Measurements from ENCODE around the gene OR2T11. TPM values are rescaled to one million over a fixed set of nuclear protein-coding genes. Genes with fewer than 3 reads are reported as not detected.

The OR2T11 gene
- total RNA-seq, 1 donor from 2014 or later: not detected

- H3K9me3 ChIP-seq (ENCODE audit: insufficient read depth, low read depth, low read length): peaks cover 7% of the 10 kb centered on the region
- TF ChIP-seq EZH2 (IDR thresholded peaks at IDR 0.05; ENCODE audit: insufficient read depth, low read length): no peak
- TF ChIP-seq, protein P1, sequence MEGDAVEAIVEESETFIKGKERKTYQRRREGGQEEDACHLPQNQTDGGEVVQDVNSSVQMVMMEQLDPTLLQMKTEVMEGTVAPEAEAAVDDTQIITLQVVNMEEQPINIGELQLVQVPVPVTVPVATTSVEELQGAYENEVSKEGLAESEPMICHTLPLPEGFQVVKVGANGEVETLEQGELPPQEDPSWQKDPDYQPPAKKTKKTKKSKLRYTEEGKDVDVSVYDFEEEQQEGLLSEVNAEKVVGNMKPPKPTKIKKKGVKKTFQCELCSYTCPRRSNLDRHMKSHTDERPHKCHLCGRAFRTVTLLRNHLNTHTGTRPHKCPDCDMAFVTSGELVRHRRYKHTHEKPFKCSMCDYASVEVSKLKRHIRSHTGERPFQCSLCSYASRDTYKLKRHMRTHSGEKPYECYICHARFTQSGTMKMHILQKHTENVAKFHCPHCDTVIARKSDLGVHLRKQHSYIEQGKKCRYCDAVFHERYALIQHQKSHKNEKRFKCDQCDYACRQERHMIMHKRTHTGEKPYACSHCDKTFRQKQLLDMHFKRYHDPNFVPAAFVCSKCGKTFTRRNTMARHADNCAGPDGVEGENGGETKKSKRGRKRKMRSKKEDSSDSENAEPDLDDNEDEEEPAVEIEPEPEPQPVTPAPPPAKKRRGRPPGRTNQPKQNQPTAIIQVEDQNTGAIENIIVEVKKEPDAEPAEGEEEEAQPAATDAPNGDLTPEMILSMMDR (IDR thresholded peaks at IDR 0.05; ENCODE audit: insufficient read depth, low read depth, low read length): no peak
Observed at GRCh38 chr1:248625166-248625565, 9.7 kb downstream of the OR2T11 start.

DNA sequence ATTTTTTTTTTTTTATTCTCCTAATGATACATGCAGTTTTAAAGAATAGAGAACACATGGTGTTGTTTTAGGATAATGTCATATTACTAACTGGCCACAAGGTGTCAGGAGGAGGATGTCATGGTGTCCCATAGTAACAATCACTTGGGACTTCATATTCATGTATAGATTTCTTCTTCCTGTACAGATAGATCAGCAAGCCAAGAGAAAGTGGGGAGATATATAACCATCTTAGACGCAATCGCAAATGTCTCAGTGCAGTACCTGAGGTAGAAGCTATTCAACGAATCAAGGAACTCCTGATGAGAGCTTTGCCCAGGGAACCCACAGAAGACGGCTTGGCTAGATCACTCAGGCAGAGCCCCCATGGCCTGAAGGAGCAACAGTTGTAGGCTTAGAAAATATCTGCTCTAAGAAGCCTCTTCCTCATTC, 12.3 kb downstream of the OR2T11 start:
- Histone ChIP-seq H3K79me2 (ENCODE audit: insufficient read depth, low read length) (no peaks in the 10 kb centered on the region), H3K27me3 (ENCODE audit: insufficient read depth, low read length) (no peaks in the 10 kb centered on the region), H3K4me3 (ENCODE audit: insufficient read depth, low read depth, low read length) (no peak overlapping the region), H3K4me2 (ENCODE audit: low read length) (no peak overlapping the region), H2AFZ (ENCODE audit: low read depth, low read length) (no peak overlapping the region), H3K9ac (ENCODE audit: low read length) (no peak overlapping the region), H4K20me1 (ENCODE audit: insufficient read depth, low read length) (no peaks in the 10 kb centered on the region), H3K36me3 (ENCODE audit: insufficient read depth, low read length) (no peaks in the 10 kb centered on the region), H3K4me1 (ENCODE audit: insufficient read depth, low read length) (no peaks in the 10 kb centered on the region), H3K27ac (ENCODE audit: low read depth, low read length) (no peak overlapping the region), H3K9me3 (ENCODE audit: insufficient read depth, low read depth, low read length) (peaks cover 7% of the 10 kb centered on the region)
- no peaks in the 10 kb centered on the region for H3K4me1 Mint-ChIP-seq (ENCODE audit: low read depth, unreplicated experiment)
- DNase-seq (ENCODE audit: low read depth): peak; percentile 0
- peaks cover 4% of the 10 kb centered on the region for H3K9me3 Mint-ChIP-seq (ENCODE audit: unreplicated experiment)
- H3K27ac Mint-ChIP-seq (ENCODE audit: unreplicated experiment): no peak overlapping the region
- no peaks in the 10 kb centered on the region for H3K36me3 Mint-ChIP-seq (ENCODE audit: low read depth, unreplicated experiment)
- H3K27me3 Mint-ChIP-seq (ENCODE audit: low read depth, unreplicated experiment): no peaks in the 10 kb centered on the region
- no peak for TF ChIP-seq EZH2 (IDR thresholded peaks at IDR 0.05; ENCODE audit: insufficient read depth, low read length)
- TF ChIP-seq, protein P1 (IDR thresholded peaks at IDR 0.05; ENCODE audit: insufficient read depth, low read depth, low read length): no peak
- FAIRE-seq: peak; percentile 34
- H3K4me3 Mint-ChIP-seq (ENCODE audit: unreplicated experiment): no peak overlapping the region

More at GRCh38 chr1:248625166-248625565, 9.7 kb downstream of the OR2T11 start:
- Mint-ChIP-seq H3K4me3 (ENCODE audit: unreplicated experiment) (no peak overlapping the region), H3K9me3 (ENCODE audit: unreplicated experiment) (peaks cover 6% of the 10 kb centered on the region), H3K27me3 (ENCODE audit: low read depth, unreplicated experiment) (no peaks in the 10 kb centered on the region), H3K4me1 (ENCODE audit: low read depth, unreplicated experiment) (no peaks in the 10 kb centered on the region), H3K36me3 (ENCODE audit: low read depth, unreplicated experiment) (no peaks in the 10 kb centered on the region), H3K27ac (ENCODE audit: unreplicated experiment) (no peak overlapping the region)
- Histone ChIP-seq H3K36me3 (ENCODE audit: insufficient read depth, low read length) (no peaks in the 10 kb centered on the region), H2AFZ (ENCODE audit: low read depth, low read length) (no peak overlapping the region), H3K4me2 (ENCODE audit: low read length) (no peak overlapping the region), H3K27ac (ENCODE audit: low read depth, low read length) (no peak overlapping the region), H3K79me2 (ENCODE audit: insufficient read depth, low read length) (no peaks in the 10 kb centered on the region), H3K4me3 (ENCODE audit: insufficient read depth, low read depth, low read length) (no peak overlapping the region), H4K20me1 (ENCODE audit: insufficient read depth, low read length) (no peaks in the 10 kb centered on the region), H3K4me1 (ENCODE audit: insufficient read depth, low read length) (no peaks in the 10 kb centered on the region), H3K27me3 (ENCODE audit: insufficient read depth, low read length) (no peaks in the 10 kb centered on the region), H3K9ac (ENCODE audit: low read length) (no peak overlapping the region)
- no peak for FAIRE-seq
- DNase-seq (ENCODE audit: low read depth): no peak

GRCh38 chr1:248621770-248622169, 13.1 kb downstream of the OR2T11 start:
- no peaks in the 10 kb centered on the region for H3K79me2 ChIP-seq (ENCODE audit: insufficient read depth, low read length)
- H3K9me3 Mint-ChIP-seq (ENCODE audit: unreplicated experiment): peaks cover 4% of the 10 kb centered on the region
- H3K4me1 Mint-ChIP-seq (ENCODE audit: low read depth, unreplicated experiment): no peaks in the 10 kb centered on the region
- no peak for DNase-seq (ENCODE audit: low read depth)
- FAIRE-seq: no peak
- no peak overlapping the region for H3K4me3 ChIP-seq (ENCODE audit: insufficient read depth, low read depth, low read length)
- H3K9me3 ChIP-seq (ENCODE audit: insufficient read depth, low read depth, low read length): peaks cover 3% of the 10 kb centered on the region
- H3K36me3 ChIP-seq (ENCODE audit: insufficient read depth, low read length): no peaks in the 10 kb centered on the region
- H2AFZ ChIP-seq (ENCODE audit: low read depth, low read length): no peak overlapping the region
- H3K9ac ChIP-seq (ENCODE audit: low read length): no peak overlapping the region
- no peak overlapping the region for H3K4me2 ChIP-seq (ENCODE audit: low read length)
- H3K4me3 Mint-ChIP-seq (ENCODE audit: unreplicated experiment): no peak overlapping the region
- no peaks in the 10 kb centered on the region for H3K36me3 Mint-ChIP-seq (ENCODE audit: low read depth, unreplicated experiment)
- H3K4me1 ChIP-seq (ENCODE audit: insufficient read depth, low read length): no peaks in the 10 kb centered on the region
- H4K20me1 ChIP-seq (ENCODE audit: insufficient read depth, low read length): no peaks in the 10 kb centered on the region
- TF ChIP-seq, protein P1 (IDR thresholded peaks at IDR 0.05; ENCODE audit: insufficient read depth, low read depth, low read length): no peak
- no peaks in the 10 kb centered on the region for H3K27me3 ChIP-seq (ENCODE audit: insufficient read depth, low read length)
- no peak overlapping the region for H3K27ac Mint-ChIP-seq (ENCODE audit: unreplicated experiment)
- H3K27me3 Mint-ChIP-seq (ENCODE audit: low read depth, unreplicated experiment): no peaks in the 10 kb centered on the region
- H3K27ac ChIP-seq (ENCODE audit: low read depth, low read length): no peak overlapping the region

Data from astrocyte (in vitro differentiated cells and primary cell).